Stimulated activated CD8-positive, alpha-beta memory T cell treated with anti-CD3 and anti-CD28 coated beads, Interleukin-4, amount 100 ng/mL, for 4 hours (primary cell): Measurements from ENCODE around the gene COPE.

Experiments
- DNase-seq, 2 donors: peaks; one replicate each; pipeline ENCODE4 v3.0.0-alpha.2; 2020; ENCODE audit warnings: low read depth in 2 of 2, low spot score in 1 of 2

COPE gene

DNA sequence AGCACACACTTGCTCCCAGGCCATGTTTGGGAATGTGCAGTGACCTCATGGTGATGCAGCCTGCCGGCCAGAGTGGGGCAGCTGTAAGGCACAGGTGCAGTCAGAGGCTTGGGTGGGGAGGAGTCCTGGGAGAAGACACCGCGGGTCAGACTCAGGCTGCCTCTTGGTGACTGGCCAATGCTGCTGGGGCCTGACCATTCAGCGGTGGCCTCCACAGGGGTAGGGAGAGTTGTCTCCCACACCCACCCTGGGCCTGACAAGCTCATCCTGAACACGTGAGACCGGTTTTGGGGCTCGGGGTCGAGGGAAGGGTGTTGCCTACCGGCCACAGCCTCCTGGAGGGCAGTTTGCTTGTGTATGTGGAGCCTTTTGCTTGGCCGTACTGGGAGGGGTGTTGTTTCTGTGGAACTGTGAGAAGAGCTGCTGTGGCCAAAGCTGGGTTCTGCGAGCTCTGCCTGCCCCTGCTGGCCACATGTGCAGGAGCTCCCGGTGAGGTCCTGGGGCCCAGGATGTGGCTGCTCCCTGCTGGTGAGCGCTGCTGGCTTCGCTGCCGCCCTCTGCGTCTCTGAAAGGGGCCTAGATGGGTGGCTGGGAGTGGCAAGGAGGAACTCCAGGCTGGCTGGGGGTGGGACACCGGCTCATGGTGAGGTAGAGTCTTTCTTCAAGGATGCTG lies 65.3 kb downstream of the COPE start:
- no peak for DNase-seq

DNA sequence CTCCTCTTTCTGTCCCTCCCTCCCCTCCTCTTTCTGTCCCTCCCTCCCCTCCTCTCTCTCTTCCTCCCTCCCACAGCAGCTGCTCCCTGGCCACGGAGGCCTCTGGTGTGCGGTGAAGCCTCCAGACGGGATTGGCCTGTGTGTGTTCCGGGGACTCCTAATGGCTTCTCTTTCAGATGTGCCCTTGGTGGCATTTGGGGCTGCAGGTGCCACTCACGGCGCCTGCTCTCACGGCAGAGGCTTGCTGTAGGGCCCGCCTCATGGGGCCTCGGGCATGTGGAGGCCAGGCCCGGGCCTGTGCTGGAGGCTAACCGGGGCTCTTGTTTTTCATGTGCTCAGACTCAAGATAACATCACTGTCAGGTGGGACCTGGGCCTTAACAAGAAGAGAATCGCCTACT lies 66.5 kb downstream of the COPE start:
- DNase-seq = no peak

DNA sequence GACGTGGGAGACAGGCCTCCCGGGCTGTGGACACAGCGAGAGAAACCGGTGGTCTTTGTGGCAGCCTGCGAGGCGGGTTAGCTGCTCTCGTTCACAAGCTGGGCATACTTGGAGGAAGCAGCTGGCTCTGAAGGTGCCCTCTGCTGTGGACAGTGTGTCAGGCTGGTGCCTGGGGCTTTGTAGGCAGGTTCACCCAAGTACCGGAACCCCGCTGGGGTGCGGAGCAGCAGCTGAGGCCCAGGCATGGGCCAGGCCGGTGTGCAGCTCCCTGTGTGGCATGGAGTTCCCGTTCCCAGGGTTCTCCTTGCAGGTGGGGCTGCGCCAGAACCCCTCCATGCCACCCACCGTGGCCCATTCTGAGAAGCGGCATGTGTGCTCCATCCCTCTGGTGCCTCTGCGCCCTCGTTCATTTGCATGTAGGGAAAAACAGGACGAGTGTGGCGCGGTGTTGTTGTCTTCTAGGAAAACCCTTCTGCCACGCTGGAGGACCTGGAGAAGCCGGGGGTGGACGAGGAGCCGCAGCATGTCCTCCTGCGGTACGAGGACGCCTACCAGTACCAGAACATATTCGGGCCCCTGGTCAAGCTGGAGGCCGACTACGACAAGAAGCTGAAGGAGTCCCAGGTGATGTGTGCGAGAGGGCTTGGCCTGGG lies 67.4 kb downstream of the COPE start:
- DNase-seq = no peak

DNA sequence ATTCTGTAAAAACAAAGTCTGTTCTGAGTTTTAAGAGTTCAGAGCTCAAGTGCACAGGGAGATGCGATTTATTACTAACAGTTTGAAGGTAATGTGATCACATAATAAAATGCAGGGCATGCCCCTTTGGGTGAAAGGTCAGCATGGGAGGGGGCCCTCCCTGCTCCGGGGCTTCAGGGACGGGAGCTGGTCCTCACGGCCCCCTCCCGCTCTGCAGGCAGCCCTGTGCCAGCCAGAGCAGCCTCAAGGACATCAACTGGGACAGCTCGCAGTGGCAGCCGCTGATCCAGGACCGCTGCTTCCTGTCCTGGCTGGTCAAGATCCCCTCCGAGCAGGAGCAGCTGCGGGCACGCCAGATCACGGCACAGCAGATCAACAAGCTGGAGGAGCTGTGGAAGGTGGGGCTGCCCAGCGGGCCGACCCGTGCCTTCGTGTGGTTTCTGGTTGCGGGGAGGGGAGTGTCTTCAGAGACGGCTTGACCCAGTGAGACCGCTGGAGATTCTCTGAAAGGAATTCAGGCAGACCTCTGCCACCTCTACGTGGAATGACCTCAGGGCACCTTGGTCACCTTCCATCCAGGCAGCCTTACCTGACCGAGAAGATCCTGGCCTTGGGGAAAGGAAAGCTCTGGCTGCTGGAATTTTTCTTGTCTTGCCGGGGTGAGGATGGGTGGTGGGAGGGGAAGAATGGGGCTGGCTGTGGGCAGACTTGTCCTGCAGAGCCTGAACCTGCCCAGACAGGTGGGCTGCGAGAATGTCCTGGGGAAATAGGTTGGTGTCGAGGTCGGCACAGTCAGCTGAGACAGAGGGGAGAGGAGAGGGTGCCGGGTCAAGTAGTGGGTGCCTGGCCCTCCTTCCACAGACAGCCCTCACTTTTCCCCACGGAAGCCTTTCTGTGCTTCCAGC lies 68.5 kb downstream of the COPE start:
- DNase-seq = no peak

DNA sequence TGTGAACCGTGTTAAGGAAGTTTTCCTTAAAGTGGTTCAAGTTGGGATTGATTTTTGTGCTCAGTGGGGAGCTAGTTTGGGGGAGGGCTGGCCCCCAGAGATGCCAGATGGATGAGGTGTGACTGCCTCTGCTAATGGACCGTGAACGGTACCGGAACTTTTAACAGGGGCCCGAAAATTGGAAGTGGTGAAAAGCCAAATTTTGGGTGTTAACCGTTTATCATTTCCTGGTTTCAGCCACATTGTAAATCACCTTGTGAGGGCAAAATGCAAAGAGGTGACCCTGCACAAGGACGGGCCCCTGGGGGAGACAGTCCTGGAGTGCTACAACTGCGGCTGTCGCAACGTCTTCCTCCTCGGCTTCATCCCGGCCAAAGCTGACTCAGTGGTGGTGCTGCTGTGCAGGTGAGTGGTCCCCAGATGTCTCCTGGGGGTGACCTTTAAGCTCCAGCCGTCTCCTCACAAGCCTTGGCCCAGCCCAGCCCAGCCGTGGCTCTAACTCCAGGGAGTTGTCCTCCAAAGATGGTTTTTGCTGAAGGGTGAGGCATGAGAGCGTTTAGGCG lies 69.3 kb downstream of the COPE start:
- DNase-seq = no peak
